TTC549 (cell line): ENCODE measurements around the gene GPA33.

Experiments used
- FAIRE-seq: peaks from 2 replicates; lab custom pipeline; 2012; peaks lifted over from hg19 to GRCh38; lab: Jason Lieb, UNC

Gene GPA33

GRCh38 chr1:167090314-167090942, at the start of gene GPA33:
Gene GPA33, minus strand, starts transcription at chr1:167090377. Its CDS starts 90 bp downstream, at chr1:167090287.
- FAIRE-seq, result no peak

DNA sequence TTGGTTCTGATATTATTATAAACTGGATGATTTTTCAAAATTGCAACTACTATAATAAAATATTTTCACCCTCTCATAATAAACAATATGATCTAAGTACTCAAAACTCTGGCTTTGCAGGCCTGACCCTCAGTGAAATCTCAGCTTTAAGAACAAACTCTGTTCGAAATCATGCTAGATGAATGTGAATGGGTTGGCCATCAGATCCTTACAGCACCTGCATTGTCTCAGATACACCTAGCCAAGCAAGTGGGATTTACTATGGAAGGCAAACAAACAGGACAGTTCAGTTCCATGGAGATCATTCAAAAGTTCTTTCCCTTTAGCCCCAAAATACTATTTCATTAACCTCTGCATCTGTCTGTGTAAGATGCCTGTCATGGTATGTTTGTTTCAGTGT, 48.5 kb upstream of the GPA33 start:
- FAIRE-seq, result no peak

DNA sequence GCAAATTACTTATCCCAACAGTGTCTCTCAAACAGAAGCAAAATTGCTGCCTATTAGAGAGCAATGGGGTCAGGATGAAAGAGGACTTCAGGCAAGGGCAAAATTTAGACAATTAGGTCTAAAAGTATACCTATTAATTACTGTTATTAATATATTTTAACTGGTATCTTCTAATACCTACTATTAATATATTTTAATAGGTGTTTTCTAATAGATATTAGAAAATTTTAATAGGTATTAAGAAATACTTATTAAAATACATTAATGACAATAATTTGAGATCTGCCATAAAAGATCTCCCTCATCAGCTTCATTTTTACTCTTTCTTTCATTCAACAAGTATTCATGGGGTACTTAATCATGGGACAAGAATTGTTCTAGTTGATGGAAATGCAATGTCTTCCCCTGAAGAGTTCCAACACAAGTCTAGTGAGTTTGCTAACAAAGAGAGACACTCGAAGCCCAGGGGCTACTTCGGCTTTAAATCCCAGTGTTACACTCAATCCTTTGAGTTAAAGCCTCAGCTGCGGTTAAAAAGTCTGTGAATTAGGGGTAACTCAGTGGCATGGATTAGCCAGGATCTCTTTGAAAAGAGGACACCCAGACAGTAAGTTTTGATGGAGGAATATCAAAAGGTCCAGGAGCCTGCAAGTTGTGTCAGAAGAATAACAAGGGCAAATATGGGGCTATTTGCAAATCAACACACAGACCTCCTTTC, 47.8 kb upstream of the GPA33 start:
- peak; percentile 49 for FAIRE-seq

DNA sequence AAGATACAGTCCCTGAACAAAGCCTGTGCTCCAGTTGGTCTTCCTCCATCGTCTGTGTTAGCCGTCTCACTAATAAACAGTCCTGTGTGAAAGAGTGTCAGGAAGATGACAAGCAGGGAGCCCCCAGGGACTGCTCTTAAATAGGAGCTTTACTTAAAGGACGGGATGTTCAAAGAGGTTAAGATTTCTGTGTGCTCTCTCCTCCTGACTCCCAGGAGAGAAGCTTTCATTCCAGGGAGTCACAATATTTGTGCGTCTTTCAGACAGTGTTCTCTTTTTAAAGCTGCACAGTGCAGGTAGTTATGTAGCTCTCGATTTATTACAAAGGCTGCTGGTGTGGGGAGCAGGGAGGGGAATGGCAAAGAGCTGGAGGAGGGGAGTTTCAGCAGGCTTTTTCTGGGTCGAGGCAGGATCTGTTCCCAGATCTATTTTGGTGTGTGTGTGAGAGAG, 47.2 kb upstream of the GPA33 start:
- no peak for FAIRE-seq

- no peak for FAIRE-seq
These were observed 46.6 kb upstream of the GPA33 start for GRCh38 chr1:167136806-167137205.

- no peak for FAIRE-seq
These were observed 46.0 kb upstream of the GPA33 start for GRCh38 chr1:167136191-167136614.

DNA sequence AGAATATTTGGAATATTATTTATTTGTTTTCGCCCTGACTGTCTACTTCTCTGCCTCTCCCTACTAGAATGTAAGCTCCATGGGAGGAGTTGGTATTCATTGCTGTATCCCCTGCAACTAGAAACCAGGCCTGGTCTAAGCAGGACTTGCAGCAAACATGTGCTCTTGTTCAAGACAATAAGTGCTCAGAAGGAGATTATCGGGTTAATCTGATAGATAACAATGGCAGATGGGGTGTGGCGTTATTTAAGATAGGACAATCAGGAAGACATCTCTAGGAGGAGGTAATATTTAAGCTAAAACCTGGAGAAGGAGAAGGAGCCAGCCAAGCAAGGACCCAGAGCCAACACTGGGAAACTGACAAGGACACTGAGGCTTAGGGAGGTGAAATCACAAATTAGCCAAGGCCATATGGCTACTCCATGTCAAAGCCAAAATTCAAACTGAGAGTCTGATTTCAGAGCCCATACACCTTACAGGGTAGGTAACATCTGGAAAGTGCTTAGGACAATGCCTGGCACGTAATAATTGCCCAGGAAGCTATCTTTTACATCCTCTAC, 45.2 kb upstream of the GPA33 start:
- no peak for FAIRE-seq

DNA sequence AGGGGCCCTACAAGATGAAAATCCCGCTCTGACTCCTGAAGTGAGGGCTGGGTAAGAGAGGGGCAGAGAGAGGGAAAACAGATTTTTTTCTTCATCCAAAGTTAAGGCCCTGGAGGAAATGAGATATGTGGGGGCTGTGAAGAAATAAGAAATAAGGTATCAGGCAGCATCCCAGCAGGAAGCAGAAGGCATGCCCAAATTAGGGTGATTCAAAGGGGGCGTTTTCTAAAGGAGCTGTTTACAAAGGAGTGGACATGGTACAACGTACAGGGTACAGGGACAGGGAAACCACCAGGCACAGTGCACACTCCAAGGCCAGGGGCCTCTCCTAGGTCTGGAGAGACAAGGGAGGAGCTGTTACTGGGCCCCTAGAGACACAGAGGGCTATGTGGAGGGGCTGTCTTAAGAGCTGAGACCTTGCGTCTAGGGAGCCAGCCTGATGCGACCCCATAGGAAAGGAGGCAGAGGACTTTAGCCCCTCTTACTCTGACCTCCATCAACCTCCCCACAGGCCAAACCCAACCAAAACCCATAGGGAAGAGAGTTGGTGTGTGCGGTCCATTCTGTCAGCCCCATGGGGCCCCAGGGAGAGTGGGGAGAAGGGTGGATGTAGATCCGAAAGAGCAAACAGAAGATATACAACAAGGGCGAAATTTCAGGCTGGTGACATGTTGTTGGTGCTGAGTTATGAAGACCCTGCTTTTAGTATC, 42.3 kb upstream of the GPA33 start:
- FAIRE-seq, result no peak

GRCh38 chr1:167130829-167131510, 40.8 kb upstream of the GPA33 start:
- FAIRE-seq, result no peak

DNA sequence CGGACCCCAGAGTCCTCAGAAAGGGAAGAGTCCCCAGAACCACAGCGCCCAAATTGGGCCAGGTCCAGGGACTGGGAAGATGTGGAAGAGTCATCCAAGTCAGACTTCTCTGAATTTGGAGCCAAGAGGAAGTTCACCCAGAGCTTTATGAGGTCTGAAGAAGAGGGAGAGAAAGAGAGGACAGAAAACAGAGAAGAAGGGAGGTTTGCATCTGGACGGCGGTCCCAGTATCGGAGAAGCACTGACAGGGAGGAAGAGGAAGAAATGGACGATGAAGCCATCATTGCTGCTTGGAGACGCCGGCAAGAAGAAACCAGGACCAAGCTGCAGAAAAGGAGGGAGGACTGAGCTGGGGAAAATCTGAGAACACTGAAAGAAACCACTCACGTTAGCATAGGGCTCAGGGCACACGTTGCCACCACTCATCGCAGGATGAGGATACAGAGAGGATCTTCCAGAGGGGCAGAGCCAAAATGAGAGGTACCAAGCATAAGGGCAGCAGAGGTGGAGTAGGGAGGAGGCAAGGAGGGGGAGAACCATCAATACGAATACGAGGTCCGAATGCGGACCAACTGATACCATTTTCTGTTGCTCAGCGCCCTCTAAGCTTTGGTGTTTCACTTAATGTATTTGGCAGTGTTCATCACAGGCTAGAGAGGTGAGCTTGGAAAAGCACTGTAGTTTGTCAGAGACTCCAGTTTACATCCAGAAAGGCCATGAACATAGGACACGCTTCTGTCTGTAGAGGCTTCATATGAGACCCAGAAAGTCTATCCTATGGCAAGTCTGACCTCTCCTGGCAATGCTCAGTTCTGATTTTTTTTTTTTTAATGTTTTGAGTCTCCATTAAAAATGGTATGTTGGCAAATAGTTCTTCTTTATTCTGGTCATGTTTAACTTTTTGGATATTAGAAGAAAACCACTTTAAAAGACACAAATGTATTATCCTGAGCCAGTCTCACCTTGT, 38.4 kb upstream of the GPA33 start:
- FAIRE-seq, result no peak

DNA sequence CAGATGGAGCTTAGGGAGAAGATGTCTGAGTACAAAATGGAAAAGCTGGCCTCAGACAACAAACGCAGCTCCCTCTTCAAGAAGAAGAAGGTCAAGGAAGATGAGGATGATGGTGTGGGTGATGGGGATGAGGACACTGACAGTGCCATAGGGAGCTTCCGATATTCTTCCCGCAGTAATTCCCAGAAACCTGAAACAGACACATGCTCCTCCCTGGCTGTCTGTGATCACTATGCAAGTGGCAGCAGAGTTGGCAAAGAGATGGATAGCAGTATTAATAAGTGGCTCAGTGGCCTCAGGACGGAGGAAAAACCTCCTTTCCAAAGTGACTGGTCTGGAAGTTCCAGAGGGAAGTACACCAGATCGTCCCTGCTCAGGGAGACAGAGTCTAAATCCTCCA, 37.5 kb upstream of the GPA33 start:
- no peak for FAIRE-seq

- FAIRE-seq, result no peak
These were observed 37.1 kb upstream of the GPA33 start for GRCh38 chr1:167127236-167127635.

GRCh38 chr1:167126811-167127210, 36.6 kb upstream of the GPA33 start:
- no peak for FAIRE-seq

DNA sequence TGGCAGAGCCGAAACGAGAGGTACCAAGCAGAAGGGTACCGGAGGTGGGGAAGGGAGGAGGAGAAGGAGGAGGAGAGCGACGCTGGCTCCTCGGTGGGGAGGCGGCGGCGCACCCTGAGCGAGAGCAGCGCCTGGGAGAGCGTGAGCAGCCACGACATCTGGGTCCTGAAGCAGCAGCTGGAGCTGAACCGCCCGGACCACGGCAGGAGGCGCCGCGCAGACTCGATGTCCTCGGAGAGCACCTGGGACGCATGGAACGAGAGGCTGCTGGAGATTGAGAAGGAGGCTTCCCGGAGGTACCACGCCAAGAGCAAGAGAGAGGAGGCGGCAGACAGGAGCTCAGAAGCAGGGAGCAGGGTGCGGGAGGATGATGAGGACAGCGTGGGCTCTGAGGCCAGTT, 36.1 kb upstream of the GPA33 start:
- FAIRE-seq, result no peak

DNA sequence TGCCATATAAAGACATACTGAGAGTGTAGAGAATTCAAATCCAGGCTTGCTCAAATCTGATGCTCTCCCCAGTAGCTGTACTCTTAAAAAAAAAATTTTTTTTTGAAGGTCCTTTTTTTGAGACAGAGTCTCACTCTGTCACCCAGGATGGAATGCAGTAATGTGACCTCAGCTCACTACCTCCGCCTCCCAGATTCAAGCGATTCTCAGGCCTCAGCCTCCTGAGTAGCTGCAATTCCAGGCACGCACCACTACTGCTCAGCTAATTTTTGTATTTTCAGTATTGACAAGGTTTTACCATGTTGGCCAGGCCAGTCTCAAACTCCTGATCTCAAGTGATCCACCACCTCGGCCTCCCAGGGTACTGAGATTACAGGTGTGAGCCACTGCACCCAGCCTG, 32.4 kb upstream of the GPA33 start:
- FAIRE-seq, result no peak

GRCh38 chr1:167122121-167122480, 31.9 kb upstream of the GPA33 start:
- FAIRE-seq, result no peak

DNA sequence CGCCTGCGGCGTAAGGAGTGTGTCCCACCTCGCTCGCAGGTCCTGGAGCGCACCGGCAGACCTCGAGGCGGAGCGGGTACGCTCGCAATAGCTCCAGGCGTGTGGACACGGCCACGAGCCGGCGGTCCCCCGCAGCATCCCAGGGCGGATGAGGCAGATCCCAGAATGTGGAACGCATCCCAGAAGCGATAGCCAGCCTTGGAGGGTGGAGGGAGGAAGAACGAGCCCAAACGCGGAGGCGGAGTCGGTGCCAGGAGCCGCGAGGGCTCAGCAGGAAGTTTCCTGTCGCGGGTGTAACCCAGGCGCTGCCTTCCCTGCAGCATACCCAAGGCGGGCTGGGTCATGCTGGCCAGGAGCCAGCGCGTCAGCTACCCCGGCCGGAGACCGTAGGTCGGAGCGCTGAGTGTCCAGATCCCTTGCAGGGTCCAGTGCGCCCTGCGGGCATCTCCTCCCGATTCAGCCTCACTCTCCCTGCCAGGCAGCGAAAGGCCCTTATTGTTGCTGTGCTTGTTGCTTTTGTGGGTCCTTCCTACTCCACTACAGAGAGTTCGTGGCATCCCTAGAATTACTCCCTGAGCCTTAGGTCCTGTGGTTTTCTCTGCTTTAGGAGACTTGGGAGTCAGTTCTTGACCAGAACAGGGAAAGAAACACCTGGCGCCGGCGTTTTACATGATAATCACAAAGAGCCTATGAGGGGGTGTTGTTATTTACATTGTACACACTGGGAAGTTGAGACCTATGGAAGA, 31.4 kb upstream of the GPA33 start:
- FAIRE-seq, result no peak

- no peak for FAIRE-seq
These were observed 30.7 kb upstream of the GPA33 start for GRCh38 chr1:167120899-167121298.

DNA sequence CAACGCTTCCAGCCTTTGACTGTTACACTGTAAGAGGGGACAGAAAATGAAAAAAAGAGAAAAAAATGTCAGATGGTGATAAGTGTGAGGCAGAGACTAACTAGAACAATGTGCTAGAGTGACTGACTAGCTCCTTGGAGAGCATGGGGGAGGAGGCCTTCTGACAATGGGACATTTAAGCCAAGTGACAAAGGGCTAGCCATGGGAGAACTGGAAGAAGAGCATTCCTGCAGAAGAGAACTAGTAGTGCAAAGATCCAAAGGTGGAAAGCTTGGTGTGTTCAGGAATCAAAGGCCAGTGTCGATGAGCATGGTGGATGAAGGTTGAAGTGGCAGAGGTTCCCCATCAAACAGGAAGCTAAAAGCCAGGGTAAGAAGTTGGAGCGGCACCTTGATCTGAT, 29.5 kb upstream of the GPA33 start:
- FAIRE-seq, result no peak

DNA sequence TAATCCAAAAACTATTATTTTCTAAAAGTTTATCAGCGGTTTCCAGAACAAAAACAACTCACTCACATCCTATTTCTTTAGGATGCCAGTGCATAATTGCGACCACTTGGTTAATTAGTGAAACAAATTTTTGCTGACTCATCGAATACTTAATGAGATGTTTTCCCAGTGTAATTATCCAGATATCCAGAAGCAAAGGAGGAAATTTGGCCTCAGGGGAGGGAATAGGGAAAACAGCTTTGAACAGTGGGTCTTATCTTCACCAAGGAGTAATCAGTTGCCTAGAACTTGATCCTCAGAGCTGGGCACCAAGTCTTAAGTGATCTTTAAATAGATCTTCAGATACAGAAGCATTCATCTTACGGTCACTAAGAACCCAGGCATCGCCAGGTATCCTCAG, 28.0 kb upstream of the GPA33 start:
- no peak for FAIRE-seq

- no peak for FAIRE-seq
These were observed 27.0 kb upstream of the GPA33 start for GRCh38 chr1:167117225-167117624.
